ENCODE results near the gene PYGM. TPM values are rescaled to one million over a fixed set of nuclear protein-coding genes. Genes with fewer than 3 reads are reported as not detected.
A peak's percentile ranks its signal among the peaks of the same experiment; 100 is the strongest.

PYGM gene
- total and polyA plus RNA-seq, 10 donors: 1.7 to 7.2 (median 4.2) TPM

- 10 to 26% (median 14%) methylated on average over 11 to 35 of the region's 36 CpGs for WGBS, 5 donors
- Histone ChIP-seq H3K4me1 (peaks cover 6 to 48% (median 20%) of the 10 kb centered on the region in 6 donors), H3K9me3 (no peaks in the 10 kb centered on the region), H3K27me3 (replicated peaks in 1 of 7) (peaks cover 0 to 58% (median 26%) of the 10 kb centered on the region in 7 donors), H3K27ac (no peak overlapping the region), H3K4me3 (peak overlapping the region in 6 of 8 donors; percentile 65 to 92 (median 79)), H3K36me3 (peaks cover 0 to 17% (median 4%) of the 10 kb centered on the region in 6 donors)
- DNase-seq: peak; percentile 72
- TF ChIP-seq CTCF (IDR thresholded peaks at IDR 0.05 in 8 of 11, conservative IDR thresholded peaks at IDR 0.05 in 3 of 11) (no peak), POLR2AphosphoS5 (IDR thresholded peaks at IDR 0.05) (no peak), POLR2A (IDR thresholded peaks at IDR 0.05) (no peak)
- intact Hi-C loops (cut with DNase I; ENCODE audit: low total_unique reads): no loop called here
These were observed 37.4 kb downstream of the PYGM start for GRCh38 chr11:64722141-64723065.

- no peaks in the 10 kb centered on the region for H3K9me3 ChIP-seq
- H3K36me3 ChIP-seq: peaks cover 0 to 6% (median 1%) of the 10 kb centered on the region in 6 donors
- H3K4me1 ChIP-seq: peaks cover 6 to 40% (median 19%) of the 10 kb centered on the region in 6 donors
- H3K4me3 ChIP-seq: no peak overlapping the region
- no peak for TF ChIP-seq CTCF (IDR thresholded peaks at IDR 0.05 in 8 of 11, conservative IDR thresholded peaks at IDR 0.05 in 3 of 11)
- no peak for TF ChIP-seq POLR2A (IDR thresholded peaks at IDR 0.05)
- TF ChIP-seq POLR2AphosphoS5 (IDR thresholded peaks at IDR 0.05): no peak
- peaks cover 0 to 68% (median 36%) of the 10 kb centered on the region in 7 donors for H3K27me3 ChIP-seq (replicated peaks in 1 of 7)
- WGBS, 5 donors: 77 to 87% (median 83%) methylated on average over 3 of the region's 3 CpGs
- no peak for DNase-seq
- intact Hi-C loops (cut with DNase I; ENCODE audit: low total_unique reads): no loop called here
- no peak overlapping the region for H3K27ac ChIP-seq
These were observed 38.4 kb downstream of the PYGM start for GRCh38 chr11:64721359-64721699.

GRCh38 chr11:64720640-64721358 is 39.0 kb downstream of the PYGM start:
- Histone ChIP-seq H3K36me3 (peaks cover 0 to under 1% (median 0%) of the 10 kb centered on the region in 6 donors), H3K4me1 (peaks cover 6 to 35% (median 17%) of the 10 kb centered on the region in 6 donors), H3K27ac (no peak overlapping the region), H3K27me3 (replicated peaks in 1 of 7) (peaks cover 0 to 74% (median 41%) of the 10 kb centered on the region in 7 donors), H3K9me3 (no peaks in the 10 kb centered on the region), H3K4me3 (no peak overlapping the region)
- TF ChIP-seq POLR2A (IDR thresholded peaks at IDR 0.05) (no peak), CTCF (IDR thresholded peaks at IDR 0.05 in 8 of 11, conservative IDR thresholded peaks at IDR 0.05 in 3 of 11) (no peak), POLR2AphosphoS5 (IDR thresholded peaks at IDR 0.05) (no peak)
- WGBS, 5 donors: 81 to 90% (median 86%) methylated on average over 12 of the region's 12 CpGs
- DNase-seq: peak; percentile 58
- intact Hi-C loops (cut with DNase I; ENCODE audit: low total_unique reads): no loop called here
